DND-41 (cell line): ENCODE data around the gene NRXN3.

Experiments used
- CTCF ChIP-seq: IDR thresholded peaks from 2 replicates; pipeline ENCODE4 v1.5.1; 2012; ENCODE audit warnings: borderline replicate concordance, low read length, moderate library complexity, mild to moderate bottlenecking; ENCODE audit not compliant: poor library complexity, severe bottlenecking; ENCODE audit errors: extremely low read depth
- EZH2 ChIP-seq: IDR thresholded peaks from 3 replicates; pipeline ENCODE4 v1.6.1; 2012; ENCODE audit warnings: borderline replicate concordance, low read depth, mild to moderate bottlenecking, moderate library complexity, low read length, inconsistent platforms; ENCODE audit not compliant: severe bottlenecking

- TF ChIP-seq CTCF (no peak), EZH2 (no peak)
Measured at GRCh38 chr14:78951602-78952001, 781.4 kb downstream of the NRXN3 start.
